Measurements from ENCODE around the gene APBA1.
"Not testable (repeated sequence)": the region's sequence is repeated elsewhere in the genome, so short reads cannot be mapped to it uniquely, and the experiment has no call there.

The APBA1 gene

GRCh38 chr9:69411931-69412740 lies 260.0 kb downstream of the APBA1 start:
- in situ Hi-C loops (cut with MboI; ENCODE audit: low sequenced_read_pairs), result no loop called here
- Histone ChIP-seq H3K36me3 (replicated peaks) (no peaks in the 10 kb centered on the region), H3K4me3 (no peak overlapping the region), H3K27me3 (ENCODE audit: low read depth) (no peaks in the 10 kb centered on the region), H3K9me3 (no peaks in the 10 kb centered on the region), H3K4me1 (no peaks in the 10 kb centered on the region)
- DNase-seq (ENCODE audit: low spot score in 2 of 2), result no peak

GRCh38 chr9:69411246-69411645 lies 260.9 kb downstream of the APBA1 start:
- Histone ChIP-seq H3K4me1 (no peaks in the 10 kb centered on the region), H3K4me3 (no peak overlapping the region), H3K27me3 (ENCODE audit: low read depth) (no peaks in the 10 kb centered on the region), H3K36me3 (replicated peaks) (no peaks in the 10 kb centered on the region), H3K9me3 (no peaks in the 10 kb centered on the region)
- in situ Hi-C loops (cut with MboI; ENCODE audit: low sequenced_read_pairs), result no loop called here
- no peak for DNase-seq (ENCODE audit: low spot score in 2 of 2)

GRCh38 chr9:69409936-69410335 lies 262.2 kb downstream of the APBA1 start:
- in situ Hi-C loops (cut with MboI; ENCODE audit: low sequenced_read_pairs); H3K27me3 ChIP-seq (ENCODE audit: low read depth); H3K36me3 ChIP-seq (replicated peaks); H3K9me3 ChIP-seq; H3K4me3 ChIP-seq; DNase-seq (ENCODE audit: low spot score in 2 of 2); H3K4me1 ChIP-seq: not testable (repeated sequence)

- in situ Hi-C loops (cut with MboI; ENCODE audit: low sequenced_read_pairs), result no loop called here
- H3K9me3 ChIP-seq, result no peaks in the 10 kb centered on the region
- no peak for DNase-seq (ENCODE audit: low spot score in 2 of 2)
Observed at GRCh38 chr9:69400470-69400869, 271.7 kb downstream of the APBA1 start.

GRCh38 chr9:69397384-69398214 lies 274.6 kb downstream of the APBA1 start:
- H3K36me3 ChIP-seq (replicated peaks), result no peaks in the 10 kb centered on the region
- H3K9me3 ChIP-seq, result no peaks in the 10 kb centered on the region
- no peak overlapping the region for H3K4me3 ChIP-seq
- no peaks in the 10 kb centered on the region for H3K4me1 ChIP-seq
- in situ Hi-C loops (cut with MboI; ENCODE audit: low sequenced_read_pairs), result no loop called here
- H3K27me3 ChIP-seq (ENCODE audit: low read depth), result no peaks in the 10 kb centered on the region
- DNase-seq (ENCODE audit: low spot score in 2 of 2), result no peak

More at GRCh38 chr9:69400470-69400869, 271.7 kb downstream of the APBA1 start:
- no peaks in the 10 kb centered on the region for H3K36me3 ChIP-seq (replicated peaks)
- H3K4me1 ChIP-seq, result no peaks in the 10 kb centered on the region
- no peaks in the 10 kb centered on the region for H3K27me3 ChIP-seq (ENCODE audit: low read depth)
- H3K4me3 ChIP-seq, result no peak overlapping the region

GRCh38 chr9:69396759-69397158 lies 275.4 kb downstream of the APBA1 start:
- H3K4me1 ChIP-seq, result no peaks in the 10 kb centered on the region
- H3K9me3 ChIP-seq, result no peaks in the 10 kb centered on the region
- no peak for DNase-seq (ENCODE audit: low spot score in 2 of 2)
- H3K4me3 ChIP-seq, result no peak overlapping the region
- H3K36me3 ChIP-seq (replicated peaks), result no peaks in the 10 kb centered on the region
- in situ Hi-C loops (cut with MboI; ENCODE audit: low sequenced_read_pairs), result no loop called here
- no peaks in the 10 kb centered on the region for H3K27me3 ChIP-seq (ENCODE audit: low read depth)

- no peaks in the 10 kb centered on the region for H3K27me3 ChIP-seq (ENCODE audit: low read depth)
- H3K4me1 ChIP-seq, result no peaks in the 10 kb centered on the region
- H3K36me3 ChIP-seq (replicated peaks), result no peaks in the 10 kb centered on the region
- no peak for DNase-seq (ENCODE audit: low spot score in 2 of 2)
- no peak overlapping the region for H3K4me3 ChIP-seq
- in situ Hi-C loops (cut with MboI; ENCODE audit: low sequenced_read_pairs), result no loop called here
- no peaks in the 10 kb centered on the region for H3K9me3 ChIP-seq
Observed at GRCh38 chr9:69395718-69396117, 276.5 kb downstream of the APBA1 start.

- H3K36me3 ChIP-seq (replicated peaks), result no peaks in the 10 kb centered on the region
- no peaks in the 10 kb centered on the region for H3K4me1 ChIP-seq
- H3K27me3 ChIP-seq (ENCODE audit: low read depth), result no peaks in the 10 kb centered on the region
- DNase-seq (ENCODE audit: low spot score in 2 of 2), result no peak
- no peak overlapping the region for H3K4me3 ChIP-seq
- in situ Hi-C loops (cut with MboI; ENCODE audit: low sequenced_read_pairs), result no loop called here
- no peaks in the 10 kb centered on the region for H3K9me3 ChIP-seq
Observed at GRCh38 chr9:69393425-69393824, 278.7 kb downstream of the APBA1 start.

- no peaks in the 10 kb centered on the region for H3K27me3 ChIP-seq (ENCODE audit: low read depth)
- no peaks in the 10 kb centered on the region for H3K4me1 ChIP-seq
- no peaks in the 10 kb centered on the region for H3K36me3 ChIP-seq (replicated peaks)
- H3K9me3 ChIP-seq, result no peaks in the 10 kb centered on the region
- no peak for DNase-seq (ENCODE audit: low spot score in 2 of 2)
- no peak overlapping the region for H3K4me3 ChIP-seq
- in situ Hi-C loops (cut with MboI; ENCODE audit: low sequenced_read_pairs), result no loop called here
Observed at GRCh38 chr9:69392826-69393225, 279.3 kb downstream of the APBA1 start.

GRCh38 chr9:69391946-69392345 lies 280.2 kb downstream of the APBA1 start:
- DNase-seq (ENCODE audit: low spot score in 2 of 2), result no peak
- Histone ChIP-seq H3K4me1 (no peaks in the 10 kb centered on the region), H3K27me3 (ENCODE audit: low read depth) (no peaks in the 10 kb centered on the region), H3K4me3 (no peak overlapping the region), H3K36me3 (replicated peaks) (no peaks in the 10 kb centered on the region), H3K9me3 (no peaks in the 10 kb centered on the region)
- in situ Hi-C loops (cut with MboI; ENCODE audit: low sequenced_read_pairs), result no loop called here

- Histone ChIP-seq H3K27me3 (ENCODE audit: low read depth) (no peaks in the 10 kb centered on the region), H3K9me3 (no peaks in the 10 kb centered on the region), H3K36me3 (replicated peaks) (no peaks in the 10 kb centered on the region), H3K4me1 (no peaks in the 10 kb centered on the region), H3K4me3 (no peak overlapping the region)
- in situ Hi-C loops (cut with MboI; ENCODE audit: low sequenced_read_pairs), result no loop called here
- no peak for DNase-seq (ENCODE audit: low spot score in 2 of 2)
Observed at GRCh38 chr9:69391487-69391886, 280.7 kb downstream of the APBA1 start.

- Histone ChIP-seq H3K9me3 (no peaks in the 10 kb centered on the region), H3K4me3 (no peak overlapping the region), H3K4me1 (no peaks in the 10 kb centered on the region), H3K27me3 (ENCODE audit: low read depth) (no peaks in the 10 kb centered on the region), H3K36me3 (replicated peaks) (no peaks in the 10 kb centered on the region)
- in situ Hi-C loops (cut with MboI; ENCODE audit: low sequenced_read_pairs), result no loop called here
- DNase-seq (ENCODE audit: low spot score in 2 of 2), result no peak
Observed at GRCh38 chr9:69389437-69389995, 282.7 kb downstream of the APBA1 start.

GRCh38 chr9:69388596-69388995 lies 283.6 kb downstream of the APBA1 start:
- H3K9me3 ChIP-seq, result no peaks in the 10 kb centered on the region
- no peaks in the 10 kb centered on the region for H3K36me3 ChIP-seq (replicated peaks)
- in situ Hi-C loops (cut with MboI; ENCODE audit: low sequenced_read_pairs), result no loop called here
- DNase-seq (ENCODE audit: low spot score in 2 of 2), result no peak
- H3K4me3 ChIP-seq, result no peak overlapping the region
- H3K4me1 ChIP-seq, result no peaks in the 10 kb centered on the region
- no peaks in the 10 kb centered on the region; the same call in 1 of the 2 replicates for H3K27me3 ChIP-seq (ENCODE audit: low read depth)

GRCh38 chr9:69386651-69387050 lies 285.5 kb downstream of the APBA1 start:
- DNase-seq (ENCODE audit: low spot score in 2 of 2), result no peak
- peaks cover 2% of the 10 kb centered on the region; the same call in 1 of the 2 replicates for H3K27me3 ChIP-seq (ENCODE audit: low read depth)
- no peaks in the 10 kb centered on the region for H3K9me3 ChIP-seq
- in situ Hi-C loops (cut with MboI; ENCODE audit: low sequenced_read_pairs), result no loop called here
- H3K36me3 ChIP-seq (replicated peaks), result no peaks in the 10 kb centered on the region
- no peak overlapping the region for H3K4me3 ChIP-seq
- no peaks in the 10 kb centered on the region for H3K4me1 ChIP-seq
